Astrocyte (in vitro differentiated cells and primary cell): ENCODE data around the gene ERRFI1.

Source experiments
- CTCF ChIP-seq: IDR thresholded peaks from 2 replicates; pipeline ENCODE4 v1.5.1; 2011; ENCODE audit warnings: low read depth, mild to moderate bottlenecking, inconsistent platforms, low read length, moderate library complexity; ENCODE audit not compliant: insufficient read depth
- EZH2 ChIP-seq: IDR thresholded peaks from 2 replicates; pipeline ENCODE4 v1.6.1; 2012; ENCODE audit warnings: mild to moderate bottlenecking, low read length, inconsistent platforms; ENCODE audit not compliant: insufficient read depth

GRCh38 chr1:7994827-7995226, 31.3 kb downstream of the ERRFI1 start:
- TF ChIP-seq CTCF (no peak), EZH2 (no peak)
